ENCODE measurements around the gene HSP90AA1. TPM values are rescaled to one million over a fixed set of nuclear protein-coding genes. Genes with fewer than 3 reads are reported as not detected.

Gene HSP90AA1
- total and polyA plus RNA-seq, 2 of the 8 experiments (the other 6 are each of a cell fraction or from before 2014, with no cell fraction given), result 339 to 878 TPM

GRCh38 chr14:102111101-102111500, 24.3 kb upstream of the HSP90AA1 start:
- no peak overlapping the region for H3K18ac ChIP-seq (ENCODE audit: extremely low read depth, low read length)
- H3K4me1 ChIP-seq (replicated peaks in 1 of 4; ENCODE audit: control insufficient read depth in 3 of 4, insufficient read depth in 4 of 4, low read length in 3 of 4), result no peaks in the 10 kb centered on the region
- no peak overlapping the region for H3K4me2 ChIP-seq (ENCODE audit: insufficient read depth in 1 of 2, low read depth in 2 of 2, low read length in 2 of 2)
- H3K56ac ChIP-seq (replicated peaks; ENCODE audit: insufficient read length, low read depth, low read length), result no peak overlapping the region
- no peak overlapping the region for H2BK12ac ChIP-seq (ENCODE audit: low read depth, low read length)
- TF ChIP-seq NANOG (IDR thresholded peaks at IDR 0.05; ENCODE audit: insufficient read depth, low read depth, low read length, poor library complexity, severe bottlenecking), result no peak
- no peak for TF ChIP-seq TCF12 (IDR thresholded peaks at IDR 0.05; ENCODE audit: low read depth, low read length)
- no peak for TF ChIP-seq GTF2F1 (IDR thresholded peaks at IDR 0.05; ENCODE audit: borderline replicate concordance, low read depth, low read length)
- no peak for TF ChIP-seq EGR1 (IDR thresholded peaks at IDR 0.05; ENCODE audit: borderline replicate concordance, low read depth, low read length)
- TF ChIP-seq USF2 (IDR thresholded peaks at IDR 0.05; ENCODE audit: low read length), result no peak
- no peak for TF ChIP-seq GABPA (IDR thresholded peaks at IDR 0.05; ENCODE audit: borderline replicate concordance, insufficient read depth, low read length)
- no peak for TF ChIP-seq SAP30 (IDR thresholded peaks at IDR 0.05; ENCODE audit: insufficient read depth, insufficient replicate concordance, low read length)
- no peak for TF ChIP-seq ATF3 (IDR thresholded peaks at IDR 0.05; ENCODE audit: insufficient read depth, low read depth, low read length)
- H3K9me3 ChIP-seq (ENCODE audit: insufficient read depth in 2 of 2, low read depth in 1 of 2, low read length in 1 of 2), result peaks cover 9 to 14% of the 10 kb centered on the region in 2 experiments; a peak in 3 of 4 replicates
- H2BK15ac ChIP-seq (ENCODE audit: low read length), result no peak overlapping the region
- no peaks in the 10 kb centered on the region for H3K23me2 ChIP-seq (ENCODE audit: low read depth, low read length)
- no peak overlapping the region for H3K4ac ChIP-seq (replicated peaks; ENCODE audit: insufficient read length, low read depth, low read length)
- H3K79me2 ChIP-seq (ENCODE audit: control insufficient read depth in 1 of 2, insufficient read depth in 2 of 2, low read length in 2 of 2), result no peaks in the 10 kb centered on the region
- no peak overlapping the region for H4K5ac ChIP-seq (ENCODE audit: insufficient read length, low read depth, low read length)
- no peak for DNase-seq (ENCODE audit: low read depth in 1 of 2, low spot score in 2 of 2)
- no peak overlapping the region for H3K27ac ChIP-seq (ENCODE audit: low read depth, low read length)
- no peak overlapping the region for H3K14ac ChIP-seq (ENCODE audit: insufficient read length)
- no peaks in the 10 kb centered on the region for H3K79me1 ChIP-seq (ENCODE audit: low read depth, low read length)
- no peak overlapping the region for H4K91ac ChIP-seq (replicated peaks; ENCODE audit: insufficient read length, low read length)
- 93% methylated on average over 3 of the region's 3 CpGs; no CpG with 5 or more reads in 1 of the 2 experiments for WGBS, 2 experiments (ENCODE audit: extremely low coverage in 1 of 2, insufficient coverage in 1 of 2, insufficient read length in 1 of 2, insufficient replicate concordance in 2 of 2, low coverage in 1 of 2, low lambda C conversion rate in 2 of 2, missing lambda C conversion rate in 1 of 2)
- no peaks in the 10 kb centered on the region for H3K36me3 ChIP-seq (ENCODE audit: control insufficient read depth in 2 of 4, insufficient read depth in 4 of 4, low read length in 3 of 4)
- H2BK120ac ChIP-seq (replicated peaks; ENCODE audit: low read depth, low read length), result no peak overlapping the region
- CTCF ChIA-PET (ENCODE audit: partially characterized antibody), result interaction anchor here (1.5 kb wide), 1 partner anchor 15 kb away, joined by 6 read pairs; no protein-coding TSS in a partner anchor
- H2BK5ac ChIP-seq (ENCODE audit: low read depth, low read length), result no peak overlapping the region
- H3K9ac ChIP-seq (replicated peaks in 1 of 4; ENCODE audit: extremely low read depth in 1 of 4, low read depth in 3 of 4, low read length in 3 of 4), result no peak overlapping the region
- FAIRE-seq, result no peak
- H2AFZ ChIP-seq (ENCODE audit: low read length), result no peak overlapping the region
- H3K4me3 ChIP-seq (ENCODE audit: extremely low read depth in 1 of 4, insufficient read depth in 2 of 4, low read depth in 3 of 4, low read length in 4 of 4), result no peak overlapping the region
- POLR2A ChIA-PET (ENCODE audit: partially characterized antibody), result interaction anchor here (1.9 kb wide), 1 partner anchor 16 kb away, joined by 5 read pairs; no protein-coding TSS in a partner anchor
- no peaks in the 10 kb centered on the region for H4K20me1 ChIP-seq (replicated peaks in 1 of 2; ENCODE audit: control insufficient read depth in 1 of 2, insufficient read depth in 2 of 2, low read length in 2 of 2)
- no peak overlapping the region for H2AK5ac ChIP-seq (ENCODE audit: low read depth, low read length)
- no peaks in the 10 kb centered on the region for H3K27me3 ChIP-seq (replicated peaks in 1 of 4; ENCODE audit: control insufficient read depth in 3 of 4, extremely low read depth in 1 of 4, insufficient read depth in 3 of 4, low read length in 3 of 4)
- H4K8ac ChIP-seq (ENCODE audit: extremely low read depth, insufficient read depth, low read length), result no peak overlapping the region
- H3K23ac ChIP-seq (ENCODE audit: insufficient read length), result no peak overlapping the region
- no peak overlapping the region for H2BK20ac ChIP-seq (ENCODE audit: low read length)

Data from H1 (cell line).